Chondrocyte (in vitro differentiated cells): ENCODE results near the gene KCNK10. TPM values are rescaled to one million over a fixed set of nuclear protein-coding genes. Genes with fewer than 3 reads are reported as not detected.

Experiments used
- DNase-seq: peaks from one replicate; pipeline ENCODE4 v3.0.0; 2021; ENCODE audit warnings: mixed read lengths, low spot score
- H3K27ac Mint-ChIP-seq: one replicate; pipeline ENCODE4 v1.8.0; 2021; ENCODE audit warnings: mild to moderate bottlenecking, moderate library complexity, mixed read lengths; ENCODE audit not compliant: unreplicated experiment
- H3K27me3 Mint-ChIP-seq: 2 replicates; pipeline ENCODE4 v1.8.0; 2021; ENCODE audit warnings: low read depth, mixed read lengths
- H3K36me3 Mint-ChIP-seq: 2 replicates; pipeline ENCODE4 v1.8.0; 2021; ENCODE audit warnings: low read depth, mixed read lengths
- H3K4me1 Mint-ChIP-seq: 2 replicates; pipeline ENCODE4 v1.8.0; 2021; ENCODE audit warnings: low read depth, mild to moderate bottlenecking, mixed read lengths
- H3K4me3 Mint-ChIP-seq: one replicate; pipeline ENCODE4 v1.8.0; 2021; ENCODE audit warnings: mild to moderate bottlenecking, moderate library complexity, mixed read lengths; ENCODE audit not compliant: unreplicated experiment
- H3K9me3 Mint-ChIP-seq: 2 replicates; pipeline ENCODE4 v1.8.0; 2021; ENCODE audit warnings: low read depth, mixed read lengths
- total RNA-seq: library from RNA; stranded (reverse); gene quantifications from 3 replicates; pipeline ENCODE4 v1.2.1, GENCODE V29; 2021
- TF ChIP-seq, protein P1 (sequence below): fragments of 200-600 bp; sonication (generic); IDR thresholded peaks from 2 replicates; pipeline ENCODE4 v1.5.0; 2021; ENCODE audit warnings: antibody characterized with exemption, mild to moderate bottlenecking, moderate library complexity

The KCNK10 gene
- total RNA-seq, 1 donor from 2014 or later: not detected

DNA sequence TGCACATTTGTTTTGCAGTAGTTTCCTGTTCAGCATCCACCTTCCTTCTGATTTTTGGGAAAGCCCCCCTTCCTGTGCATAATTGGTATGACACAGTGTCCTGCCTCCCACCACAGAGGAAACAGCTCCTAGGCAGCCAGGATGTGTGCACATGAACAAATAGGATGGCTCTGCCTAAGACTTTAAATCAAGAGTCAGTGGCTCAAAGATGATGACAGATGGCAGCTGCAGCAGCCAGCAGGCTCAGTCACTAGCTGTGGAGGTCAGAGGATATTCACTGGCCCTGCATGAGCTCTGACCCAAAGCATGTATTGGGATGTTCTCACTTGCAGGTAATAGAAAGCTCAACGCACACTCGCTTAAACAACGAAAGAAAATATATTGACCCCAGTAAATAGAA is 90.3 kb downstream of the KCNK10 start:
- no peaks in the 10 kb centered on the region for H3K4me1 Mint-ChIP-seq
- TF ChIP-seq, protein P1, sequence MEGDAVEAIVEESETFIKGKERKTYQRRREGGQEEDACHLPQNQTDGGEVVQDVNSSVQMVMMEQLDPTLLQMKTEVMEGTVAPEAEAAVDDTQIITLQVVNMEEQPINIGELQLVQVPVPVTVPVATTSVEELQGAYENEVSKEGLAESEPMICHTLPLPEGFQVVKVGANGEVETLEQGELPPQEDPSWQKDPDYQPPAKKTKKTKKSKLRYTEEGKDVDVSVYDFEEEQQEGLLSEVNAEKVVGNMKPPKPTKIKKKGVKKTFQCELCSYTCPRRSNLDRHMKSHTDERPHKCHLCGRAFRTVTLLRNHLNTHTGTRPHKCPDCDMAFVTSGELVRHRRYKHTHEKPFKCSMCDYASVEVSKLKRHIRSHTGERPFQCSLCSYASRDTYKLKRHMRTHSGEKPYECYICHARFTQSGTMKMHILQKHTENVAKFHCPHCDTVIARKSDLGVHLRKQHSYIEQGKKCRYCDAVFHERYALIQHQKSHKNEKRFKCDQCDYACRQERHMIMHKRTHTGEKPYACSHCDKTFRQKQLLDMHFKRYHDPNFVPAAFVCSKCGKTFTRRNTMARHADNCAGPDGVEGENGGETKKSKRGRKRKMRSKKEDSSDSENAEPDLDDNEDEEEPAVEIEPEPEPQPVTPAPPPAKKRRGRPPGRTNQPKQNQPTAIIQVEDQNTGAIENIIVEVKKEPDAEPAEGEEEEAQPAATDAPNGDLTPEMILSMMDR: no peak
- no peaks in the 10 kb centered on the region for H3K36me3 Mint-ChIP-seq
- no peak overlapping the region for H3K27ac Mint-ChIP-seq
- DNase-seq: no peak
- peaks cover 12% of the 10 kb centered on the region for H3K9me3 Mint-ChIP-seq
- no peak overlapping the region for H3K4me3 Mint-ChIP-seq
- H3K27me3 Mint-ChIP-seq: no peaks in the 10 kb centered on the region

DNA sequence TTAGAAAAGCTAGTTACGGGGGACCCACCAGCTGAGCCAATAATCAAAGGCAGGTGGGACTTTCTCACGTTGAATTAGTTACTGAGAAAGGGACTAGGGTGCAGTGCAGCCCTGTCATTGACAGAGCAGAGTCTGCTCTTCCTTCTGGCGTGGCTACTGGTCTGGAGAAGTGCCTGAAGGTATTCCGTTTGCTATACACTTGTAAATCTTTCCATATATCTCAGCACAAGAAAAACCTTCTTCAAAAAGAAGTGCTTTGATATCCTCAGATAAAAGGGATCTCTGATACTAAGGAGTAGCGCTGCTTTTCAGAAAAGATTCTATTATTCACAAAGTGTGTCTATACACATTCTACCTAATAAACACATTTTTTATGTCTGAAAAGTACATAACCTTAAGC is 91.5 kb downstream of the KCNK10 start:
- TF ChIP-seq, protein P1: no peak
- Mint-ChIP-seq H3K9me3 (peaks cover 10% of the 10 kb centered on the region), H3K27ac (no peak overlapping the region), H3K4me3 (no peak overlapping the region), H3K36me3 (no peaks in the 10 kb centered on the region), H3K27me3 (no peaks in the 10 kb centered on the region), H3K4me1 (no peaks in the 10 kb centered on the region)
- DNase-seq: no peak

DNA sequence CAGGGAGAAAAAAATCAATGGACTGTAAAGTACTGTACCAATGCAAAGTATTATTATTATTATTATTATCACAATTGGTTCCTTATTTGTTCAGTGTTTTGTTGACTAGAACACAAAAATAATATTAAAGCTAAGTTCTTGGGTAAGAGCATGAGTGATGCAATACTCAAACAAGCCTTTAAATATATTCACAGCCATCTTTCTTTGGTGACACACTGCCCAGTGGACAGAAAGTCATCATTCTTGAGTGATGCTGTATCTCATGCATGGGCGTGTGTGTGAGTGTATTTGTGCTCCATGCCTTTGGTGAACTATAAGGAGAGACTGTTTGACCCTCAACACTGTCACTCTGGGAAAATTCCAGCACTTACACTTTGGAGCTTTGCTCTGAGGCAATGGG is 93.6 kb downstream of the KCNK10 start:
- Mint-ChIP-seq H3K27me3 (no peaks in the 10 kb centered on the region), H3K36me3 (no peaks in the 10 kb centered on the region), H3K4me1 (no peaks in the 10 kb centered on the region), H3K27ac (no peak overlapping the region), H3K4me3 (no peak overlapping the region), H3K9me3 (no peaks in the 10 kb centered on the region)
- TF ChIP-seq, protein P1: no peak
- no peak for DNase-seq

DNA sequence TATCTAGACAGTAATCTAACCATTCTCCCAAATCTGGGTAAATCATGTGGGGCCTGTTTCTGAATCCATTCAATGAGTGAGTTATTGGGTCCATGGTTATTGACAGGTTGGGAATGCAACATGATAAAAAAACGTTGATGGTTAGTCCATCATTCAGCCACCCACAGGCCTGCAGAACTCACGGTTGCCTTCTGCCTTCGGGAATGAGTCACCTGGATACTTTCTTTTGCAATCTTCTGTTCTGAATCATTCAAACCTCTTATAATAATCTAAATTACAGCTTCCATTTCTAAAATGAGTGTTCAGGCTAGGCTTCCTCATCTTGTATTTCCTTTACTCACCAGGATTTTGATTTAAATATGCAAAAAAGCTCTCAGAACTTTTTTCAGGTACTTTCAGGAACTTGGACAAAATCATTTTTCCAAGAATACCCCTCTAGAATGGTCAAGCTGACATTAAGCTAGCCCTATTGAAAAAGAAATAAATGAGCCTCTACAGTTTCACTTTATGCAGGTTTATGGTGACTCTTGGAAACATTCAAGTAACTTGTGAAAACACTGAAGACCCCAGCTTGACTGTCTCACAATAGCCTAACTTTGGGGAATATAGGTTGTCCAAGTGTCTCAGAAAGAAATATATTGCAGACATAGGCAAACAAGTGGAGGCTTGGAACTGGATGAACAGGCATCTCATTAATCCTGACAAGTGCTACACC is 94.4 kb downstream of the KCNK10 start:
- H3K27me3 Mint-ChIP-seq: no peaks in the 10 kb centered on the region
- no peak overlapping the region for H3K27ac Mint-ChIP-seq
- H3K4me3 Mint-ChIP-seq: no peak overlapping the region
- H3K4me1 Mint-ChIP-seq: no peaks in the 10 kb centered on the region
- H3K36me3 Mint-ChIP-seq: no peaks in the 10 kb centered on the region
- TF ChIP-seq, protein P1: no peak
- peaks cover under 1% of the 10 kb centered on the region for H3K9me3 Mint-ChIP-seq
- no peak for DNase-seq

DNA sequence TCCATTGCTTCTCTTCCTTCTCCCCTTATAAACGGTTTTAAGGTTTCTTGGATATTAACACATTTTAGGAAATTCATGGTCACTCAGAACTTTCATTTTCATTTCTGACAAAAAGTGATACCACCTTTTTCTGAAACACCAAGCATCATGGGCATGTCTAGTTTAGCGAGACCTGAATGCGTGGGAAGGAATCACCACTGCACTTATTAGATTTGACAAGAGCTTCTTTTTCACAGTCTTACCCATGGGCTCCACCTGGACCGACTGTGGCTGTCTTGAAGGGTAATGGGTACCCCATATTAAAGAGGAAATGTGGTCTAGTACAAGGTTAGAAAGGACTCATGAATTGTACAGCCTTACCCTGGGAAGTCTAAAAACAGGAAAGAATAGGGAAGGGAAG is 95.4 kb downstream of the KCNK10 start:
- no peak overlapping the region for H3K27ac Mint-ChIP-seq
- H3K9me3 Mint-ChIP-seq: peaks cover 11% of the 10 kb centered on the region
- no peak for DNase-seq
- no peaks in the 10 kb centered on the region for H3K27me3 Mint-ChIP-seq
- no peaks in the 10 kb centered on the region for H3K4me1 Mint-ChIP-seq
- H3K4me3 Mint-ChIP-seq: no peak overlapping the region
- H3K36me3 Mint-ChIP-seq: no peaks in the 10 kb centered on the region
- TF ChIP-seq, protein P1: no peak
